Inflammatory macrophage treated with lipopolysaccharide for 1 hour (primary cell): Measurements from ENCODE around the gene CLDN11.

Experiments
- DNase-seq, 2 donors: peaks; one replicate each; pipeline ENCODE4 v3.0.0-alpha.2; 2020 to 2022

The CLDN11 gene

GRCh38 chr3:170428095-170428494, 9.4 kb downstream of the CLDN11 start:
- DNase-seq: no peak

- no peak for DNase-seq
Observed at GRCh38 chr3:170429050-170429449, 10.4 kb downstream of the CLDN11 start.

GRCh38 chr3:170431054-170431453, 12.4 kb downstream of the CLDN11 start:
- no peak for DNase-seq

- no peak for DNase-seq
Observed at GRCh38 chr3:170432416-170432815, 13.7 kb downstream of the CLDN11 start.

GRCh38 chr3:170436697-170437096, 18.0 kb downstream of the CLDN11 start:
- no peak for DNase-seq

GRCh38 chr3:170437176-170437575, 18.5 kb downstream of the CLDN11 start:
- no peak for DNase-seq

- DNase-seq: no peak
Observed at GRCh38 chr3:170437696-170438407, 19.2 kb downstream of the CLDN11 start.

GRCh38 chr3:170438836-170439235, 20.2 kb downstream of the CLDN11 start:
- DNase-seq: no peak

- no peak for DNase-seq
Observed at GRCh38 chr3:170440344-170440743, 21.7 kb downstream of the CLDN11 start.

- no peak for DNase-seq
Observed at GRCh38 chr3:170441412-170441811, 22.7 kb downstream of the CLDN11 start.

- DNase-seq: no peak
Observed at GRCh38 chr3:170442947-170443346, 24.3 kb downstream of the CLDN11 start.

GRCh38 chr3:170443457-170443856, 24.8 kb downstream of the CLDN11 start:
- no peak for DNase-seq

GRCh38 chr3:170448584-170448983, 29.9 kb downstream of the CLDN11 start:
- DNase-seq: no peak

GRCh38 chr3:170450039-170450438, 31.4 kb downstream of the CLDN11 start:
- DNase-seq: no peak

GRCh38 chr3:170454509-170454908, 35.8 kb downstream of the CLDN11 start:
- DNase-seq: no peak

- DNase-seq: no peak
Observed at GRCh38 chr3:170458285-170458684, 39.6 kb downstream of the CLDN11 start.

- no peak for DNase-seq
Observed at GRCh38 chr3:170463011-170463410, 44.3 kb downstream of the CLDN11 start.

GRCh38 chr3:170465955-170466354, 47.3 kb downstream of the CLDN11 start:
- DNase-seq: no peak

GRCh38 chr3:170467007-170467406, 48.3 kb downstream of the CLDN11 start:
- no peak for DNase-seq

GRCh38 chr3:170467571-170468147, 49.0 kb downstream of the CLDN11 start:
- no peak for DNase-seq

GRCh38 chr3:170469151-170470062, 50.7 kb downstream of the CLDN11 start:
- DNase-seq: no peak

- DNase-seq: no peak
Observed at GRCh38 chr3:170470063-170471016, 51.7 kb downstream of the CLDN11 start.

- DNase-seq: no peak
Observed at GRCh38 chr3:170471149-170471548, 52.5 kb downstream of the CLDN11 start.
